GM21825 (cell line): ENCODE results near the gene NPTX1.

Experiments
- ATAC-seq: cut with Tn5 transposase; IDR thresholded peaks from one replicate; pipeline ENCODE4 v1.9.1; 2021; ENCODE audit warnings: mild to moderate bottlenecking, moderate library complexity; ENCODE audit not compliant: unreplicated experiment

The NPTX1 gene

GRCh38 chr17:80446645-80447405 lies 29.6 kb downstream of the NPTX1 start:
- no peak for ATAC-seq

- ATAC-seq = no peak
Observed at GRCh38 chr17:80445726-80446110, 30.7 kb downstream of the NPTX1 start.

GRCh38 chr17:80445007-80445725 lies 31.2 kb downstream of the NPTX1 start:
- ATAC-seq = no peak

GRCh38 chr17:80444644-80444979 lies 31.8 kb downstream of the NPTX1 start:
- ATAC-seq = no peak

GRCh38 chr17:80443916-80444643 lies 32.3 kb downstream of the NPTX1 start:
- no peak for ATAC-seq

GRCh38 chr17:80443498-80443897 lies 32.9 kb downstream of the NPTX1 start:
- ATAC-seq = no peak

- ATAC-seq = no peak
Observed at GRCh38 chr17:80442764-80443163, 33.6 kb downstream of the NPTX1 start.

GRCh38 chr17:80442323-80442659 lies 34.1 kb downstream of the NPTX1 start:
- ATAC-seq = no peak

GRCh38 chr17:80441598-80442322 lies 34.6 kb downstream of the NPTX1 start:
- no peak for ATAC-seq

GRCh38 chr17:80441133-80441578 lies 35.3 kb downstream of the NPTX1 start:
- ATAC-seq = no peak

- ATAC-seq = no peak
Observed at GRCh38 chr17:80439499-80439898, 36.9 kb downstream of the NPTX1 start.

GRCh38 chr17:80438806-80439205 lies 37.6 kb downstream of the NPTX1 start:
- no peak for ATAC-seq

GRCh38 chr17:80437532-80437931 lies 38.9 kb downstream of the NPTX1 start:
- no peak for ATAC-seq

GRCh38 chr17:80433916-80434666 lies 42.3 kb downstream of the NPTX1 start:
- ATAC-seq = no peak

GRCh38 chr17:80432961-80433550 lies 43.4 kb downstream of the NPTX1 start:
- ATAC-seq = no peak

GRCh38 chr17:80432350-80432955 lies 44.0 kb downstream of the NPTX1 start:
- ATAC-seq = no peak

- ATAC-seq = no peak
Observed at GRCh38 chr17:80431246-80432195, 44.9 kb downstream of the NPTX1 start.

GRCh38 chr17:80430446-80431245 lies 45.8 kb downstream of the NPTX1 start:
- ATAC-seq = no peak
